Fibroblast of the conjunctiva (primary cell): ENCODE data around the gene CDH23.

Experiments used
- DNase-seq: peaks from one replicate; pipeline ENCODE4 v3.0.0-alpha.2; 2010; ENCODE audit warnings: low read depth

Gene CDH23

DNA sequence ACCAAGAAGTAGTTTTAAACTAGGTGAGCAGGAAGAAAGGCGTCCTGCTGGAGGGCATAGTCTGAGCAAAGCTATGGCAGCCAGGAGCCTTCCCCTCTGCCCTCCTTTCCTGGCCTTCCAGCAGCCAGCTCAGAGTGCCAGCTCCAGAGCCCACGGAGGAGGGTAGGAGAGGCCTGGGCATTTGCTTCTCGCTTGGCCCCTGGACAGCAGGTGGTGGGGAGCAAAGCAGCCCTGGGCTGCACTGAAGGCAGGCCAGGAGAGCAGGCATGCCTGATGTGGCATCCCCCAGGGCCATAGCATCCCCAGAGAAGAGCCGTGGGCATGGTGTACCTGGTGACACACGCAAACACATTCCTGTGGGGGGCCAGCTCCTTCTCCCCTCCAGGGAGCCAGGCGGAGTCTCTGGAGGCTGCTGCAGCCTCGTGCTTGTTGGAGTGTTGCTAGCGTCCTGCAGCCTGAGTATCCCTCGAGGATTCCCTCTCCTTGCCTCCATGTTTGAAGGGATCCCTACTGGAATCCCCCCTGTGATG lies 43.9 kb downstream of the CDH23 start:
- no peak for DNase-seq

DNA sequence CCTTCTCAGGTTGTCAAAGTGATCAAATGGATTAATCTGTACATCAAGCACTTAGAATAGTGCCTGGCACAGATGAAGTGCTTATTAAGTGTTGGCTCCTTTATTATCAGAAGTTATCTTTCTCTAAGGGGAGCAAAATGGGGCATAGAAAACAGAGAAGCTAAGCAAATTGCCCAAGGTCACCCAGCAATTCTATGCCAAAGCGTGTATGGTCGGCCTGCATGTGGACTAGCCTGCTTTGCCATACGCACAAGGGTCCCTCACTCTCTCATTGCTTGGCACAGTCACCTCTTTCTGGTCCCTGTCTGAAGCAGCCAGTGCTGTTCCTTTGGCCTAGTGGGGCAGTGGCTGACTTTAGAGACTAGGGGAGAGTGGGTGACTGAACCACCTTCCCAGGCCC lies 45.3 kb downstream of the CDH23 start:
- DNase-seq = no peak

GRCh38 chr10:71442859-71443570 lies 46.3 kb downstream of the CDH23 start:
- DNase-seq = no peak

DNA sequence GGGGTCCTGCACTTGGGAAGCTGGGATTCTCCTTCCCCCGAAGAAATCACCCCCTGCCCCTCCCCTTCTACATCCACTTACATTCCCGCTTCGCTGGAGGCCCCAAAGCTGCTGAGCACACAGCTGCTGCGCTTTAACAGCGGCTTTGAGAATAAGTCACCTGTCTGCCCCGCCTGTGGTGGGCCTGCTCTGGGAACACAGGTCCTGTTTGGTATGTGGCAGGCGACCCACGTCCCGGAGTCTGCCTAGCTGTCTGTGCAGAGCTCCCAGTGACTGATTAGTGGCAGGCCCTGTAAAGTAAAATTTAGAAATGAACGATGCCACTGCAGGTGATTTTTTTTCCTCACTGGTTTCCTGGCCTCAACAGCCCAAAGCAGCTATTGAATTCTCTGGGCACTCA lies 47.0 kb downstream of the CDH23 start:
- no peak for DNase-seq

GRCh38 chr10:71444284-71445054 lies 47.7 kb downstream of the CDH23 start:
- no peak for DNase-seq

DNA sequence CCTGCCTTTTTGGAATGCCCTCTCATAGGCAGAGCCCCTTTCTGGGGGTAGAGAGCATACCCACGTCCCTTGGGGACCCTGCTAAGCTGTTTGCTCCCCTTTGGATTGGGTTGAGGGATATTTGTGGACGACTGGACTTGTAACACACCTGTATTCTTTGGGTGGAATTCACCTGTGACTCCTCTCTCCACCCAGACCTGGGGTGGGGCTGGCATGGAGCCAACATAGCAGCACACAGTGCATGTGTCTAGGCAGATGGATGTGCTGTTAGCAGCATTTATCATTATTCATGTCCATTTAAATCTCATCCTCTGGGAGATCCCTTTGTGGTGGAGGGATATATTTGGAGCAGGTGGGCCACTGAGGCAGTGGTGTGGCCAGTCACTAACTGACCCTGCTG lies 51.0 kb downstream of the CDH23 start:
- DNase-seq = no peak

- DNase-seq = no peak
These were observed 51.4 kb downstream of the CDH23 start for GRCh38 chr10:71448146-71448545.

GRCh38 chr10:71449026-71449425 lies 52.3 kb downstream of the CDH23 start:
- DNase-seq = no peak

GRCh38 chr10:71451754-71452153 lies 55.0 kb downstream of the CDH23 start:
- DNase-seq = no peak

DNA sequence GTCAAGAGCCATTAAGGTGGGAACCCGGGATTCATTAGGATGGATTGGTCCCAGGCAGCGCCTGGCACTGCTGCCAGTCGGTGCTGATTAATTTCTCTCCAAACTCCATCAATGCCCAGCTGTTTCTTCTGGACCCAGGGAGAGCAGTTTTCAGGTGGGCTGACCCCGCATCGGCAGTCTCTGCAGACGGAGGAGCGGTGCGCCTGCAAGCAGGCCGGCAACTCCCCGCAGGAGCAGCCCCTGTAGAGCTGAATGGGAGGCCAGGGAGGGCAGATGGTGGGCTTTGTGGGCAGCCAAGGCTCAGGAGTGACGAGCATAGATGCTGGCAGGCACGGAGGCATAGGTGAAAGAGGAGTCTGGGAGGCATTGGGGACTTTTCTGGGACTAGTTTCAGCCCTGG lies 56.5 kb downstream of the CDH23 start:
- no peak for DNase-seq

- DNase-seq = no peak
These were observed 57.6 kb downstream of the CDH23 start for GRCh38 chr10:71454347-71454746.

DNA sequence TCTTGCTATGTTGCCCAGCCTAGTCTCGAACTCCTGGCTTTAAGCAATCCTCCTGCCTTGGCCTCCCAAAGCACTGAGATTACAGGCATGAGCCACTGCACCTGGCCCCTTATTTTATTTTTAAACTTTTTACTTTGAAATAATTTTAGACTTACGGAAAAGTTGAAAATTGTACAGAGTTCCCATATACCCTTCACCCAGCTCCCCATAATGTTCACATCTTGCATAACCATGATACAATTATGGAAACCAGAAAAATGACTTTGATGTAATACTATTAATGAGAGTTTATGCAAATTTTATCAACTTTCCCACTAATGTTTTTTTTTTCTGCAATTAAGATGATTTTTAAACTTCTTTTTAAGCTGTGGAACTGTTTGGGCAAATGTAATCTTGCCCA lies 58.3 kb downstream of the CDH23 start:
- DNase-seq = no peak

DNA sequence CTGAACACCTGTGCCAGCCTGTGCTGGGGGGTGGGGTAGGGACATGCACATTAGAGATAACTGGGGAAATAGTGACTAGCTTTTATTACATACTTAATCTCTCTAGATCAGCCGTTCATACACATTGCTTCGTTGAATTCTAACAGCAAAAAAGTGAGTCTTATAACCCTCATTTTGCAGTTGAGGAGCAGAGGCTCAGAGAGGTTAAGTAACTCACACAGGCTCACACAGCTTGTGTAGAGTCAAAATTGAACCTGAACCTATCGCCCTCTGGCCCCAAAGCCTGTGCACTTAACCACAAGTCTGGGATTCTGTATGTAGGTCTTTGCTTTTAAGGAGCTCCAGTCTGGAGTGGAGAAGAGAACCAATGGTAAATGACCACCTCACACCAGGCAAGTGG lies 59.9 kb downstream of the CDH23 start:
- DNase-seq = no peak

DNA sequence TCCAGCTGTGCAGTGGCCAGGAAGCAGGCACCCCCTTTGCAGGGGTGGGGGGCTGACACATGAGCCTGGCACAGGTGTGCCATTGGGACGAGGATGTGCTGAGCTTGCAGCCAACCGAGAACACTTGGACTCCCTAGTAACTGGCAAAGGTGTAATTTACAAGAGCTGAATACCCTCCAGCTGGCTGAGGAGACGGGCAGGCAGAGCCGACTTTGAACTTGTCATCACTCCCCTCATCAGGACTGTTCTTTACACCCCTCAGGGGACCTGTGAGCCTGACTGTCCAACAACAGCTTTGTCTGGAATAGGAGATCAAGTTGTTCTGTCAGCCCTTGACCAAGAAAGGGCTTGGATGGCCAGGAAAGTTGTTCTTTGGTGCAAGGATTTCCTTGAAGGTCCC lies 61.2 kb downstream of the CDH23 start:
- DNase-seq = no peak

DNA sequence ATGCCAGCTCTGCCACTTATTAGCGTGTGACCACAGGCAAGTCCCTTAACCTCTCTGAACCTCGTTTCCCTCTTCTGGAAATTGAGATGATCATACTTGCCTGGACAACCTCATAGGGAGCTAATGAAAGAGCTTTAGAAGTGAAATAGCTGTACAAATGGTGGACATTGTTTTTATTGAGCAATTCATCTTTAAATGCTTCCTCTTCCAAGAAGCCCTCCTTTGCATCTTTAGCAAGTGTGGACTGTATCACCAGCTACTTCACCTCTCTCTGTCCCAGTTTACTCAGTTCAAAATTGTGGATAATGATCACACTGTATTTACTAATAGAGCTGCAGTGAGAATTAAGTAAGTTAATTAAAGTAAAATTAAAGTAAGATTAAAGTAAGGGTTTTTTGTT lies 61.7 kb downstream of the CDH23 start:
- DNase-seq = no peak

- no peak for DNase-seq
These were observed 62.8 kb downstream of the CDH23 start for GRCh38 chr10:71459513-71459912.

GRCh38 chr10:71460615-71461014 lies 63.9 kb downstream of the CDH23 start:
- DNase-seq = no peak

- DNase-seq = no peak
These were observed 64.7 kb downstream of the CDH23 start for GRCh38 chr10:71461457-71461856.

- DNase-seq = no peak
These were observed 65.6 kb downstream of the CDH23 start for GRCh38 chr10:71462062-71462935.

- DNase-seq = no peak
These were observed 66.4 kb downstream of the CDH23 start for GRCh38 chr10:71463111-71463510.

DNA sequence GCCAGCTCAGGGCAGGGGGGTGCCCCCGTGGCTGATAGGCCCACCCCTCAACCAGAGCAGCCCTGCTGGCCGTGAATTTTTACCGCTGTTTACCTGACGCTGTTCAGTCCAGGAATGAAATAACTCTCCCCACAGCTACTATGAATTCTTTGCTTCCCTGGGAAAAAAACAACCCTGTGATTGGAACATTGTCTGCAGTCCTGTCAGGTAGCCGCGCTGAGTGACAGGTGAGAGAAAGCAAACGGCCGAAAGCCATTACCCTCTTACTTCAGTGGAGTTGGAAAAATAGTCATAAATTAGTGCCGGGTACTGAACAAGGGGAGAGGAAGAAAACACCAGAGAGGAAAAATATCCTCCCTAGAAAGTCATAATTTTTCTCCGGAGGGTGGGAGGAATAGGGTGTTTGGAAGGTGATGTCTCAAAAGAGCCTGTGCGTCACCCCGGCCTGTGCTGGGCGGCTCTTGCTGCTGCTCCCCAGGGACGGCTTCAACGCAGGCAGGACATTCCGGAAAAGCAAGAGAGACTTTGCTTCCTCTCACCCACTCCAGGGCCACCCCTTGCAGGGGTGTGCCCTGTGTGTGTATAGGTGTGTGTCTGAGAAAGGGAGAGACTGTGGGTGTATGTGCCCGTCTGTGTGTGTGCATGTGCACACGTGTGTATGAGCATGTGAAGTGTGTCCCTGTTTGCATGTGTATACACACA lies 69.0 kb downstream of the CDH23 start:
- no peak for DNase-seq

- no peak for DNase-seq
These were observed 69.6 kb downstream of the CDH23 start for GRCh38 chr10:71466330-71466729.
